ENCODE measurements around the gene SUPT4H1.

Gene SUPT4H1

GRCh38 chr17:58304750-58305486 lies 47.1 kb downstream of the SUPT4H1 start:
- TF ChIP-seq FOXP2 (optimal IDR thresholded peaks at IDR 0.05; ENCODE audit: borderline replicate concordance, extremely low read depth, extremely low read length, insufficient read depth) (no peak), SIN3A (IDR thresholded peaks at IDR 0.05; ENCODE audit: borderline replicate concordance, insufficient read depth, low read length) (no peak), TAF1 (IDR thresholded peaks at IDR 0.05; ENCODE audit: borderline replicate concordance, insufficient read depth, low read length) (no peak), REST (IDR thresholded peaks at IDR 0.05; ENCODE audit: insufficient read depth in 1 of 2, low read depth in 2 of 2, low read length in 2 of 2) (no peak), POLR2AphosphoS5 (IDR thresholded peaks at IDR 0.05; ENCODE audit: low read depth, low read length) (no peak)

- TF ChIP-seq POLR2AphosphoS5 (IDR thresholded peaks at IDR 0.05; ENCODE audit: low read depth, low read length): no peak
- no peak for TF ChIP-seq FOXP2 (optimal IDR thresholded peaks at IDR 0.05; ENCODE audit: borderline replicate concordance, extremely low read depth, extremely low read length, insufficient read depth)
- TF ChIP-seq TAF1 (IDR thresholded peaks at IDR 0.05; ENCODE audit: borderline replicate concordance, insufficient read depth, low read length): no peak
These were observed 47.8 kb downstream of the SUPT4H1 start for GRCh38 chr17:58303971-58304749.

GRCh38 chr17:58302919-58303585 lies 48.9 kb downstream of the SUPT4H1 start:
- no peak for TF ChIP-seq POLR2AphosphoS5 (IDR thresholded peaks at IDR 0.05; ENCODE audit: low read depth, low read length)
- TF ChIP-seq SIN3A (IDR thresholded peaks at IDR 0.05; ENCODE audit: borderline replicate concordance, insufficient read depth, low read length): no peak
- TF ChIP-seq FOXP2 (optimal IDR thresholded peaks at IDR 0.05; ENCODE audit: borderline replicate concordance, extremely low read depth, extremely low read length, insufficient read depth): no peak
- TF ChIP-seq REST (IDR thresholded peaks at IDR 0.05; ENCODE audit: insufficient read depth in 1 of 2, low read depth in 2 of 2, low read length in 2 of 2): no peak
- TF ChIP-seq TAF1 (IDR thresholded peaks at IDR 0.05; ENCODE audit: borderline replicate concordance, insufficient read depth, low read length): no peak

- TF ChIP-seq TAF1 (IDR thresholded peaks at IDR 0.05; ENCODE audit: borderline replicate concordance, insufficient read depth, low read length): no peak
- TF ChIP-seq SIN3A (IDR thresholded peaks at IDR 0.05; ENCODE audit: borderline replicate concordance, insufficient read depth, low read length): no peak
- TF ChIP-seq FOXP2 (optimal IDR thresholded peaks at IDR 0.05; ENCODE audit: borderline replicate concordance, extremely low read depth, extremely low read length, insufficient read depth): no peak
- TF ChIP-seq POLR2AphosphoS5 (IDR thresholded peaks at IDR 0.05; ENCODE audit: low read depth, low read length): no peak
- TF ChIP-seq REST (IDR thresholded peaks at IDR 0.05; ENCODE audit: insufficient read depth in 1 of 2, low read depth in 2 of 2, low read length in 2 of 2): no peak
These were observed 49.7 kb downstream of the SUPT4H1 start for GRCh38 chr17:58302171-58302918.
